IMR-90 (cell line): Measurements from ENCODE around the gene ZFHX3. TPM values are rescaled to one million over a fixed set of nuclear protein-coding genes. Genes with fewer than 3 reads are reported as not detected.

Experiments used
- ATAC-seq: fragments of 200-7000 bp; cut with Tn5 transposase; 2 replicates; pipeline ENCODE4 v1.9.1; 2020; ENCODE audit warnings: low read depth, mild to moderate bottlenecking, moderate library complexity
- BruUV-seq: library from RNA; stranded (reverse); fragments of 400-500 nt; replicated peaks from 2 replicates; lab custom pipeline; 2021; lab: Mats Ljungman, UMichigan
- CTCF ChIA-PET: fragments of 300-600 bp; formaldehyde crosslinking; extraction: SDS; loops from one replicate; lab custom pipeline; 2021; ENCODE audit warnings: antibody characterized with exemption; lab: Yijun Ruan, JAX
- POLR2A ChIA-PET: fragments of 300-600 bp; sonication (Branson Sonifier 250); formaldehyde crosslinking; loops from one replicate; lab custom pipeline; 2022; ENCODE audit warnings: antibody characterized with exemption; ENCODE audit not compliant: unreplicated experiment; lab: Charles Lee
- DNase-seq: peaks from one replicate; pipeline ENCODE4 v3.0.0; 2013
- H2AFZ ChIP-seq: replicated peaks from 2 replicates; pipeline ENCODE3; 2013; ENCODE audit warnings: low read length, mild to moderate bottlenecking; ENCODE audit not compliant: poor library complexity
- H2AK5ac ChIP-seq: 2 replicates; pipeline ENCODE4 v1.6.1; 2013; ENCODE audit warnings: low read depth, low read length, inconsistent platforms
- H2AK9ac ChIP-seq: replicated peaks from 2 replicates; pipeline ENCODE3; 2013; ENCODE audit warnings: mild to moderate bottlenecking, low read depth, low read length, moderate library complexity; ENCODE audit not compliant: poor library complexity
- H2BK120ac ChIP-seq: 2 replicates; pipeline ENCODE4 v1.6.1; 2013; ENCODE audit warnings: low read depth, low read length, inconsistent platforms
- H2BK15ac ChIP-seq: 3 replicates; pipeline ENCODE4 v1.6.1; 2013; ENCODE audit warnings: low read depth, low read length, inconsistent platforms
- H2BK20ac ChIP-seq: 2 replicates; pipeline ENCODE4 v1.6.1; 2013; ENCODE audit warnings: low read depth, mild to moderate bottlenecking, inconsistent platforms, low read length, moderate library complexity
- H2BK5ac ChIP-seq: 2 replicates; pipeline ENCODE4 v1.6.1; 2013; ENCODE audit warnings: mild to moderate bottlenecking, low read depth, low read length, inconsistent platforms; ENCODE audit not compliant: poor library complexity, severe bottlenecking
- H3K14ac ChIP-seq: replicated peaks from 2 replicates; pipeline ENCODE4 v1.6.1; 2013; ENCODE audit warnings: low read depth, low read length, inconsistent platforms
- H3K18ac ChIP-seq: 2 replicates; pipeline ENCODE4 v1.6.1; 2013; ENCODE audit warnings: low read depth, low read length, control low read depth
- H3K23ac ChIP-seq: 2 replicates; pipeline ENCODE4 v1.6.1; 2013; ENCODE audit warnings: low read depth, low read length, inconsistent platforms
- H3K27ac ChIP-seq: 2 replicates; pipeline ENCODE4 v1.5.1; 2013; ENCODE audit warnings: mild to moderate bottlenecking, control low read depth, low read length; ENCODE audit not compliant: insufficient read depth
- H3K27me3 ChIP-seq: 2 replicates; pipeline ENCODE4 v1.6.1; 2013; ENCODE audit warnings: low read length; ENCODE audit not compliant: control insufficient read depth, insufficient read depth
- H3K36me3 ChIP-seq: 2 replicates; pipeline ENCODE4 v1.6.1; 2013; ENCODE audit warnings: low read length, mixed read lengths; ENCODE audit not compliant: control insufficient read depth, insufficient read depth
- H3K4ac ChIP-seq: 2 replicates; pipeline ENCODE4 v1.6.1; 2013; ENCODE audit warnings: low read depth, low read length, inconsistent platforms
- H3K4me1 ChIP-seq: 2 replicates; pipeline ENCODE4 v1.6.1; 2013; ENCODE audit warnings: low read length, mixed read lengths; ENCODE audit not compliant: control insufficient read depth, insufficient read depth
- H3K4me2 ChIP-seq: 2 replicates; pipeline ENCODE4 v1.6.1; 2013; ENCODE audit warnings: low read depth, mild to moderate bottlenecking, control low read depth, low read length, moderate library complexity
- H3K4me3 ChIP-seq: 2 replicates; pipeline ENCODE4 v1.5.1; 2013; ENCODE audit warnings: low read depth, mild to moderate bottlenecking, control low read depth, low read length, moderate library complexity; ENCODE audit not compliant: insufficient read depth
- H3K56ac ChIP-seq: 2 replicates; pipeline ENCODE4 v1.6.1; 2013; ENCODE audit warnings: low read length, inconsistent platforms; ENCODE audit not compliant: insufficient read depth; ENCODE audit errors: extremely low read depth
- H3K79me1 ChIP-seq, 2 experiments: 2 replicates each; pipeline ENCODE4 v1.6.1; 2013; ENCODE audit warnings: low read length in 2 of 2, inconsistent platforms in 1 of 2, low read depth in 1 of 2
- H3K9ac ChIP-seq: 2 replicates; pipeline ENCODE4 v1.6.1; 2013; ENCODE audit warnings: low read depth, low read length, control low read depth
- H3K9me1 ChIP-seq: 2 replicates; pipeline ENCODE4 v1.6.1; 2013; ENCODE audit warnings: low read length, inconsistent platforms; ENCODE audit not compliant: insufficient read depth
- H3K9me3 ChIP-seq: 2 replicates; pipeline ENCODE4 v1.6.1; 2013; ENCODE audit warnings: low read length; ENCODE audit not compliant: control insufficient read depth, insufficient read depth
- H4K20me1 ChIP-seq: 2 replicates; pipeline ENCODE4 v1.6.1; 2013; ENCODE audit warnings: low read length, inconsistent platforms; ENCODE audit not compliant: insufficient read depth
- H4K5ac ChIP-seq: 2 replicates; pipeline ENCODE4 v1.6.1; 2013; ENCODE audit warnings: mild to moderate bottlenecking, low read depth, low read length, control low read depth
- H4K8ac ChIP-seq, 2 experiments: 2 replicates each; pipeline ENCODE4 v1.6.1; 2013; ENCODE audit warnings: low read depth in 2 of 2, low read length in 2 of 2, control low read depth in 1 of 2, inconsistent platforms in 1 of 2
- H4K91ac ChIP-seq: 2 replicates; pipeline ENCODE4 v1.6.1; 2013; ENCODE audit warnings: low read depth, low read length, inconsistent platforms; ENCODE audit not compliant: insufficient read depth
- SMC3 ChIP-seq: fragments of 150-350 bp; IDR thresholded peaks from 2 replicates; pipeline ENCODE4 v1.6.1; 2016; ENCODE audit warnings: low read depth, mild to moderate bottlenecking, antibody characterized with exemption, low read length, moderate library complexity
- WGBS, 2 experiments: methylation state at CpG; one replicate each; pipeline versions ENCODE4 v1.1.5 to v1.1.7; 2013; ENCODE audit warnings: missing lambda C conversion rate in 2 of 2; ENCODE audit not compliant: insufficient read length in 1 of 2; ENCODE audit errors: extremely low coverage in 2 of 2; 5-methylcytosine and 5-hydroxymethylcytosine counted together
- dilution Hi-C: fragments of 300-500 bp; cut with HindIII; formaldehyde crosslinking; loops from one replicate; pipeline ENCODE4 v1.14.3; 2018; ENCODE audit warnings: low sequenced_read_pairs; ENCODE audit not compliant: unreplicated experiment
- in situ Hi-C: fragments of 300-500 bp; cut with MboI; formaldehyde crosslinking; loops from 3 replicates; pipeline ENCODE4 v1.14.3; 2019; ENCODE audit warnings: low sequenced_read_pairs, inconsistent platforms, mixed read lengths
- intact Hi-C: fragments of 100-400 bp; cut with micrococcal nuclease; formaldehyde crosslinking; loops from 2 replicates; pipeline ENCODE4 v1.10.0; 2022
- polyA plus RNA-seq, 3 experiments: library from polyadenylated mRNA; depleted of rRNA; stranded (reverse); fragments of >200 nt; gene quantifications; 2 replicates each; pipeline ENCODE4 v1.2.3, GENCODE V29; 2012; ENCODE audit warnings: low replicate concordance in 1 of 3
- total RNA-seq: library from RNA; depleted of rRNA; stranded (reverse); fragments of >200 nt; gene quantifications from 2 replicates; pipeline ENCODE4 v1.2.3, GENCODE V29; 2012

The ZFHX3 gene
- total and polyA plus RNA-seq, 2 of the 4 experiments (the other 2 are of a cell fraction) = 1.4 to 1.7 TPM

GRCh38 chr16:73053038-73053363 lies 5.1 kb upstream of the ZFHX3 start:
- Histone ChIP-seq H4K91ac (peak overlapping the region; percentile 99), H3K14ac (peak overlapping the region; percentile 95), H3K4me2 (peak overlapping the region; percentile 93), H2BK120ac (peak overlapping the region; percentile 98), H3K18ac (peak overlapping the region; percentile 99), H3K9me3 (no peaks in the 10 kb centered on the region), H3K4me1 (peaks cover 41% of the 10 kb centered on the region), H4K5ac (peak overlapping the region; percentile 99), H4K8ac (peak overlapping the region; percentile 60 to 98), H3K79me1 (peaks cover 24 to 65% of the 10 kb centered on the region in 2 experiments; a peak in 3 of 4 replicates), H3K4ac (peak overlapping the region; percentile 98), H3K27me3 (no peaks in the 10 kb centered on the region), H3K56ac (peak overlapping the region; percentile 76), H3K27ac (peak overlapping the region; percentile 94), H2BK5ac (peak overlapping the region; percentile 99), H2AK5ac (peak overlapping the region; percentile 95), H3K9me1 (0 out of 2 replicates have a peak, but pooled peaks cover 3% of the 10 kb centered on the region), H3K4me3 (peak overlapping the region; percentile 1; the same call in 1 of the 2 replicates), H2AK9ac (peak overlapping the region; percentile 95), H2AFZ (peak overlapping the region; percentile 94), H2BK15ac (peak overlapping the region; percentile 96), H3K36me3 (no peaks in the 10 kb centered on the region), H4K20me1 (no peaks in the 10 kb centered on the region), H3K9ac (peak overlapping the region; percentile 85), H3K23ac (peak overlapping the region; percentile 100), H2BK20ac (peak overlapping the region; percentile 71)
- in situ Hi-C loops = loop anchor here (10.0 to 25.0 kb wide), 2 partner anchors 208 to 1234 kb away; partner anchors contain the start of gene PSMD7
- TF ChIP-seq SMC3 = no peak
- POLR2A ChIA-PET = no interaction called here
- no peak for DNase-seq
- intact Hi-C loops = loop anchor here (5.0 to 10.0 kb wide), 6 partner anchors 362 to 928 kb away; no protein-coding TSS in a partner anchor
- CTCF ChIA-PET = interaction anchor here (0.9 kb wide), 1 partner anchor 209 kb away, joined by 3 read pairs; no protein-coding TSS in a partner anchor
- no TSS peak for BruUV-seq
- dilution Hi-C loops = no loop called here
- WGBS, 2 experiments = no CpG with 5 or more reads among the region's 4 CpGs
- ATAC-seq = no peak
